ENCODE results near the gene IDI2. TPM values are rescaled to one million over a fixed set of nuclear protein-coding genes. Genes with fewer than 3 reads are reported as not detected.

IDI2 gene
- total and polyA plus RNA-seq, 2 of the 13 experiments (the other 11 are each of a cell fraction or from before 2014, with no cell fraction given), result not detected

GRCh38 chr10:987870-988666 is 37.6 kb downstream of the IDI2 start, which contains the start of gene GTPBP4 (continued):
- TF ChIP-seq DZIP1 (CRISPR knock-in tag; IDR thresholded peaks at IDR 0.05), result 0 out of 2 replicates have a peak, but pooled peaks have one; percentile 57
- TF ChIP-seq BATF2 (CRISPR knock-in tag; IDR thresholded peaks at IDR 0.05), result no peak
- peak; percentile 70 for TF ChIP-seq ZNF781 (CRISPR knock-in tag; IDR thresholded peaks at IDR 0.05; ENCODE audit: borderline replicate concordance, not compliant biosample characterization)
- no peak for TF ChIP-seq ZFP1 (CRISPR knock-in tag; IDR thresholded peaks at IDR 0.05)
- peak; percentile 81 for TF ChIP-seq KMT2A (CRISPR knock-in tag; IDR thresholded peaks at IDR 0.05)
- no peak; the same call in 1 of the 2 replicates for TF ChIP-seq ZNF552 (CRISPR knock-in tag; IDR thresholded peaks at IDR 0.05; ENCODE audit: borderline replicate concordance)
- TF ChIP-seq ZFP37 (CRISPR knock-in tag; IDR thresholded peaks at IDR 0.05; ENCODE audit: borderline replicate concordance), result peak; percentile 72; the same call in 1 of the 2 replicates
- TF ChIP-seq ZNF543 (CRISPR knock-in tag; IDR thresholded peaks at IDR 0.05), result peak; percentile 86
- TF ChIP-seq CC2D1A (CRISPR knock-in tag; IDR thresholded peaks at IDR 0.05), result no peak
- TF ChIP-seq NFE2L2 (IDR thresholded peaks at IDR 0.05; ENCODE audit: low read length), result no peak
- peak; percentile 69; the same call in 1 of the 2 replicates for TF ChIP-seq MTERF4 (CRISPR knock-in tag; IDR thresholded peaks at IDR 0.05)
- TF ChIP-seq FOXP1 (IDR thresholded peaks at IDR 0.05), result no peak
- no peak for TF ChIP-seq FOXP1 (CRISPR knock-in tag; IDR thresholded peaks at IDR 0.05)
- no peak for TF ChIP-seq RELA (CRISPR knock-in tag; IDR thresholded peaks at IDR 0.05)
- no peak for TF ChIP-seq TOE1 (CRISPR knock-in tag; IDR thresholded peaks at IDR 0.05)
- no peak for TF ChIP-seq ETS1 (CRISPR knock-in tag; IDR thresholded peaks at IDR 0.05)
- no peak; the same call in 1 of the 2 replicates for TF ChIP-seq PRMT3 (CRISPR knock-in tag; IDR thresholded peaks at IDR 0.05; ENCODE audit: borderline replicate concordance, low read depth)
- TF ChIP-seq ZNF609 (CRISPR knock-in tag; IDR thresholded peaks at IDR 0.05; ENCODE audit: borderline replicate concordance), result no peak
- no peak for TF ChIP-seq NONO (IDR thresholded peaks at IDR 0.05)
- TF ChIP-seq NONO (CRISPR knock-in tag; conservative IDR thresholded peaks at IDR 0.05), result peak; percentile 60
